ENCODE results near the gene ZNF442. TPM values are rescaled to one million over a fixed set of nuclear protein-coding genes. Genes with fewer than 3 reads are reported as not detected.
"Not testable (repeated sequence)": the region's sequence is repeated elsewhere in the genome, so short reads cannot be mapped to it uniquely, and the experiment has no call there.

Gene ZNF442
- total and polyA plus RNA-seq, 10 of the 15 experiments (the other 5 are each of a cell fraction or from before 2014, with no cell fraction given), result 0.05 to 0.64 (median 0.23) TPM; not detected in 1

GRCh38 chr19:12364391-12365235 lies 870 bp downstream of the ZNF442 start:
- no peak for DNase-seq (ENCODE audit: low read depth, low spot score)

GRCh38 chr19:12362236-12362635 lies 3.2 kb downstream of the ZNF442 start:
- H4K20me1 ChIP-seq (ENCODE audit: control insufficient read depth, insufficient read depth); H3K4me2 ChIP-seq (ENCODE audit: control insufficient read depth, insufficient read depth); RAD21 ChIA-PET (ENCODE audit: unreplicated experiment); BruUV-seq (replicated peaks); POLR2A ChIA-PET; in situ Hi-C loops (cut with MboI); H3K36me3 ChIP-seq (ENCODE audit: control insufficient read depth in 2 of 2, insufficient read depth in 2 of 2, low read length in 1 of 2); H3K79me2 ChIP-seq (ENCODE audit: control insufficient read depth, insufficient read depth, low read length); H3K4me3 ChIP-seq; H3K27ac ChIP-seq (ENCODE audit: control insufficient read depth, insufficient read depth); H2AFZ ChIP-seq (ENCODE audit: control insufficient read depth, low read depth, low read length); FAIRE-seq; ATAC-seq; H3K27me3 ChIP-seq (replicated peaks in 1 of 2; ENCODE audit: control insufficient read depth in 2 of 2, insufficient read depth in 2 of 2, low read length in 1 of 2); H3K9ac ChIP-seq (ENCODE audit: control insufficient read depth, insufficient read depth, low read length); H3K9me3 ChIP-seq (replicated peaks; ENCODE audit: control insufficient read depth, insufficient read depth, low read length); SMC1A ChIA-PET (ENCODE audit: uncharacterized antibody, unreplicated experiment); H3K4me1 ChIP-seq (ENCODE audit: control insufficient read depth, insufficient read depth, low read length); CTCF ChIA-PET; DNase-seq (ENCODE audit: low read depth, low spot score); intact Hi-C loops (cut with micrococcal nuclease; ENCODE audit: unreplicated experiment): not testable (repeated sequence)
- over 99% methylated on average over 22 of the region's 30 CpGs for WGBS (ENCODE audit: insufficient coverage, insufficient replicate concordance, low lambda C conversion rate, missing lambda C conversion rate)

More at GRCh38 chr19:12364391-12365235, 870 bp downstream of the ZNF442 start:
- no TSS peak for BruUV-seq (replicated peaks)
- in situ Hi-C loops (cut with MboI) (no loop called here), intact Hi-C loops (cut with micrococcal nuclease; ENCODE audit: unreplicated experiment) (no loop called here)
- peak overlapping the region; percentile 66 for H3K9ac ChIP-seq (ENCODE audit: control insufficient read depth, insufficient read depth, low read length)
- H2AFZ ChIP-seq (ENCODE audit: control insufficient read depth, low read depth, low read length), result peak overlapping the region; percentile 73
- peak overlapping the region; percentile 74 for H3K4me3 ChIP-seq
- 20% methylated on average over 28 of the region's 28 CpGs for WGBS (ENCODE audit: insufficient coverage, insufficient replicate concordance, low lambda C conversion rate, missing lambda C conversion rate)
- SMC1A ChIA-PET (ENCODE audit: uncharacterized antibody, unreplicated experiment), result interaction anchor here (1.2 to 2.8 kb wide), 2 partner anchors 32 to 130 kb away, joined by 5 to 11 read pairs; partner anchors contain the start of gene ZNF563
- H4K20me1 ChIP-seq (ENCODE audit: control insufficient read depth, insufficient read depth), result no peaks in the 10 kb centered on the region
- H3K27ac ChIP-seq (ENCODE audit: control insufficient read depth, insufficient read depth), result peak overlapping the region; percentile 55
- no peak for ATAC-seq
- RAD21 ChIA-PET (ENCODE audit: unreplicated experiment), result interaction anchor here (1.0 to 1.3 kb wide), 5 partner anchors 32 to 567 kb away, joined by 3 to 22 read pairs (median 4); partner anchors contain the start of genes ZNF443, ZNF491 and ZNF563
- FAIRE-seq, result no peak
- no peaks in the 10 kb centered on the region; the same call in 1 of the 2 replicates for H3K4me1 ChIP-seq (ENCODE audit: control insufficient read depth, insufficient read depth, low read length)
- H3K36me3 ChIP-seq (ENCODE audit: control insufficient read depth in 2 of 2, insufficient read depth in 2 of 2, low read length in 1 of 2), result no peaks in the 10 kb centered on the region
- CTCF ChIA-PET, result interaction anchor here (0.9 to 1.1 kb wide), 2 partner anchors 32 to 123 kb away, joined by 3 to 4 read pairs; partner anchors contain the start of gene ZNF563
- TF ChIP-seq ZNF207 (IDR thresholded peaks at IDR 0.05; ENCODE audit: borderline replicate concordance), result no peak
- no peak for TF ChIP-seq JUNB (IDR thresholded peaks at IDR 0.05)
- TF ChIP-seq SMC3 (IDR thresholded peaks at IDR 0.05; ENCODE audit: borderline replicate concordance, low read length), result no peak
- no peak for TF ChIP-seq SRF (IDR thresholded peaks at IDR 0.05; ENCODE audit: low read depth in 2 of 2, low read length in 2 of 2)
- no peak for TF ChIP-seq NR2F1 (conservative IDR thresholded peaks at IDR 0.05)
- no peak for TF ChIP-seq CHD1 (IDR thresholded peaks at IDR 0.05; ENCODE audit: low read depth, low read length)
- POLR2A ChIA-PET, result interaction anchor here (1.0 kb wide), 1 partner anchor 61 kb away, joined by 8 read pairs; no protein-coding TSS in a partner anchor
- H3K9me3 ChIP-seq (replicated peaks; ENCODE audit: control insufficient read depth, insufficient read depth, low read length), result peaks cover 4% of the 10 kb centered on the region; the same call in 2 of the 3 replicates
- H3K27me3 ChIP-seq (replicated peaks in 1 of 2; ENCODE audit: control insufficient read depth in 2 of 2, insufficient read depth in 2 of 2, low read length in 1 of 2), result no peaks in the 10 kb centered on the region
- peak overlapping the region; percentile 96 for H3K4me2 ChIP-seq (ENCODE audit: control insufficient read depth, insufficient read depth)
- H3K79me2 ChIP-seq (ENCODE audit: control insufficient read depth, insufficient read depth, low read length), result no peaks in the 10 kb centered on the region; the same call in 1 of the 2 replicates

Data from GM12878 (cell line).